Hippocampal formation (tissue), 2 donors: Measurements from ENCODE around the gene SPATA13.
A peak's percentile ranks its signal among the peaks of the same experiment; 100 is the strongest.
"Not testable (repeated sequence)": the region's sequence is repeated elsewhere in the genome, so short reads cannot be mapped to it uniquely, and the experiment has no call there.

Source experiments
- DNase-seq, 2 donors: peaks; one replicate each; lab custom pipeline; 2025; lab: John Stamatoyannopoulos, UW

Gene SPATA13

GRCh38 chr13:24279327-24280110 lies 119.0 kb downstream of the SPATA13 start:
- no peak for DNase-seq

GRCh38 chr13:24280720-24281119 lies 120.2 kb downstream of the SPATA13 start:
- DNase-seq, result peak in 1 of 2 donors; percentile 39

DNA sequence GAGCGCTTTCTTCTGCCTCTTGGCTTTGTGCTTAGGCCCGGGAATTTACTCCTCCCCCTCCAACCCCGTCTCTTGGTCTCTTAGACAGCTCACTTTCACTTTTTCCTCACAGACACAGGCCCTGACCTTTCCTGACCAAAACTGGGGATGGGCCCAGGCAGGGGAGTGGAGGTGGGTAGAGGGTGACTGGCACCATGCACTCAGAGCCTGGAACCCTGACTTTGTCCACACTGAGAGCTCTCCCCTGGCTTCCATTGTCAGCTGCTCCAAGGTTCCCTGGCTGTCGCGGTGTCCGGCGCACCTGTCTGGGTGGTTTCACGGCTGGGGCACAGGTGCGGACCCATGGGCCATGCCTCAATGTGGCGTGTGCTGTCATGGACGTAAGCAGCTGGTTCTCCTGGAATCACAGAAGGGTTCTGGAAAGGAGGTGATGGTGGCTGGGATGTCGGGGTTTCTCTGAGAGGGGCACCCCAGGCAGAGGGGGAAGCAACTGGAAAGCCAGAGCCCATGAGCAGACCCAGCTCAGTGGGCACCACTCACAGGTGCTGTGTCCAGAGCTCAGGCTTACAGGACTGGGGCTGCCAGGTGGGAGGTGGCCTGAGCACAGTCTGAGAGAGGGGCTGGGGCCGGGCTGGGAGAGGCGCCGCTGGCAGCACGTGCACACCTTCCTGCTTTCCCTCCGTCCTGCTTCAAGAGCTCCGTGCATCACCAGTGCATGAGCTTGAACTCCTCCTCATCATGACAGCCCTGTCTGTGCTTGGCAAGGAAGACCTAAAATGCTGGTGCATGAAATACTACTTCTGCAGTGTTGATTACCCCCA lies 120.9 kb downstream of the SPATA13 start:
- DNase-seq, result no peak

DNA sequence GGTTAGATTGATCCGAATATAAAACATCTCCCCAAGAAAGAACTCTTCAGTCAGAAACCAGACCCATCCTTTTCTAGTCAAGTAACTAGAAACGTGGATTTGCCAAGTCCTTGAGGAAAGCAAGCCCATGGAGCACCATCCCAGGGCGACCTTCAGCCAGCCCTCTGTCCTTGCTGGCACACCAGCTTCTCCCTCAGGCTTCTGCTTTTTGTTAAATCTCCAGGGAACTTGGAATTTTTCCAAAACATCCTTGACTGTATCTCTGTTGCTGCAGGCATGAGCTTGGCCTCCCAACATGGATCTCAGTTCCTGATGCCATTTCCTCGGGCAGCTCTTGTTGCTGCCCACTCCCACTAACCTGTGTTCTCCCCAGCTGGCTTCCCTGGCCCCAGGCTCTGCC lies 121.7 kb downstream of the SPATA13 start:
- no peak for DNase-seq

DNA sequence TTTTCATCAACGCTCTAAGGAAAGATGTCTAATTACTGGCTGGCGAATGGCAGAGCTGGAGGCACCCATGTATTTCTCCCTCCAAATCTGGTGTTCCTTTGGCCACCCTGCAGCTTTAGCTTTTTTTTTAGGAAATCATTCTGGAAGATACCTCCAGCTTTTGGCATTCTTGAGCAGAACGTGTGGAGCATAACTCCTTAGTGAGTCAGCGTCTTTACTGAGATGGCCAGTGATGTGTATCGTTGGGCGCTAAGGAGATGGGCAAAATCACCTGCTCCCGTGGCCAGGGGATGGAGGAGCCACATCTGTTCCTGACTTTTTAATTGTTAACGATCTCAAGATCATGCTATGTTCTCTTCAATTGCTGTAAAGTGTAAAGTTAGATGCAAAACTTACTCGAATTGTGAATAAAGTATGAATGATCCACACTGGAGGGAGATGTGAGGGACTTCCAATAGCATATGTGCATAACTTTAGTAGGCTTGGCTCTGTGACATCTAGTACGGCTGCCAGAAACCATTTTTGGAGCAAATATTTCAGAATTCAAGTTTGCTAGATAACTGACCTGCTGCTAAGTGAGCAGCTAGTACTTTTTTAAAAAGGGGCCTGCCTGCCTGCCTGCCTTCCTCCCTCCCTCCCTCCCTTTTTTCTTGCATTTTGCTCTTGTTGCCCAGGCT lies 124.5 kb downstream of the SPATA13 start:
- DNase-seq, result no peak

DNA sequence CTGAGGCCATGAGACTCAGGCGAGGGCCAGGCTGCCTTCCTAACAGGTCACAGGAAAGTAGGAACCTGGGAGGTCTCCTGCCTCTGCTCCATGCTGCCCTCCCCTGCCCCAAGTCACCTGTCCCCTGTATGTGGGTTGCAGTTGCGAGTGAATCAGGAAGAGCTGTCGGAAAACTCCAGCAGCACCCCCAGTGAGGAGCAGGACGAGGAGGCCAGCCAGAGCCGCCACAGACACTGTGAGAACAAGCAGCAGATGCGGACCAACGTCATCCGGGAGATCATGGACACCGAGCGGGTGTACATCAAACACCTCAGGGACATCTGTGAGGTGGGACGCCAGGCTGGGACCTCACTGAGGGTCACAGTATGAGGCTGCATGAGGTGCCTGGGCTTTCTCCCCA lies 126.1 kb downstream of the SPATA13 start:
- DNase-seq, result no peak

DNA sequence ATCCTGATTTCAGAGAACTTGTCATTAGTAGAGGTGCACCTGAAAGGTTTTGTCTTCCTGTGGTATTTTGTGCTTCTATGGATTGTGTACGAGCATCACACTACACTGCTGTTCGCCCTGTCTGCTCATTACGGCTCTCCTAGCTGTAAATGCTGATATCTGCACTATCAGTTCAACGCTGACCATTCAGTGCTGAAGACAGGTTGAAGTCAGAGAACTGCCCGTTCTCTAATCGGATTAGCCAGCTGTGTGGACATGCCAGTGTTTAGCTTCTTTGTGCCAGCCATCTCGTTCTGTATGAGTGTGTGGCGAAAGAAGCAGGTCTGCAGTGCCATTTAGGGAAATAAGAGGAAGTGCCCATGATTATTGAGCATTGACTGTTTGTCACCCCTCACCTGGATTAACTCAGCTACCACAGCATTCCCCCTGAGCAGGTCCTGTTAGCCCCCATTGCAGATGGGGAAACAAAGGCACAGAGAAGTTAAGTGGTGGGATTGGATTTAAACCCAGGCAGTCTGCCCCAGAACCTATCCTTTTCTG lies 127.3 kb downstream of the SPATA13 start:
- DNase-seq, result no peak

DNA sequence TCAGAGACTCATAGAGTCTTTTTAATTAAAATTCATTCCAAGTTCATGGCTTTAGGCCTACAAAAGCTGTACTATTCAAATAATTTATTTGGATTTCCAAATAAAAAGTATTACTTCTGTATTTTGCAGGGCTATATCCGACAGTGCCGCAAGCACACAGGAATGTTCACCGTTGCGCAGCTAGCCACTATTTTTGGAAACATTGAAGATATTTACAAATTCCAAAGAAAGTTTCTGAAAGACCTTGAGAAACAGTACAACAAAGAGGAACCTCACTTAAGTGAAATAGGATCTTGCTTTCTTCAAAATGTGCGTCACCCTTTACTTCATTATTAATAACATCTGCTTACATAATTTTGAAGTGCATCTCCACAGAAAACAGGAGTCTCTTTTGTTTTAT lies 128.3 kb downstream of the SPATA13 start:
- DNase-seq, result no peak

GRCh38 chr13:24290280-24290932 lies 129.9 kb downstream of the SPATA13 start:
- no peak for DNase-seq

DNA sequence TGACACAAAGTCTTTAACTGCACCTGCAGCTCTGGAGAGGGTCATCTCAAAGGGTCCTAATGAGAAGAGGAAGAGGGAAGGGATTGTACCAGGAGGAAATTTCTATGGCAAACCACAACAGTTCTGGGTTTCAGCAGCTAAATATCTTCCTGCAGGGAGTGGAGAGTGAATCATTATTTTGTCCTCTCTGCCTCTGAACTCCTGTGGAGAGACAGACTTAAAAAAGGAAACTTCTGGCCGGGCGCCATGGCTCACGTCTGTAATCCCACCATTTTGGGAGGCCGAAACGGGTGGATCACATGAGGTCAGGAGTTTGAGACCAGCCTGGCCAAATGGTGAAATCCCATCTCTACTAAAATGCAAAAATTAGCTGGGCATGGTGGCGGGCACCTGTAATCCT lies 132.0 kb downstream of the SPATA13 start:
- no peak for DNase-seq

DNA sequence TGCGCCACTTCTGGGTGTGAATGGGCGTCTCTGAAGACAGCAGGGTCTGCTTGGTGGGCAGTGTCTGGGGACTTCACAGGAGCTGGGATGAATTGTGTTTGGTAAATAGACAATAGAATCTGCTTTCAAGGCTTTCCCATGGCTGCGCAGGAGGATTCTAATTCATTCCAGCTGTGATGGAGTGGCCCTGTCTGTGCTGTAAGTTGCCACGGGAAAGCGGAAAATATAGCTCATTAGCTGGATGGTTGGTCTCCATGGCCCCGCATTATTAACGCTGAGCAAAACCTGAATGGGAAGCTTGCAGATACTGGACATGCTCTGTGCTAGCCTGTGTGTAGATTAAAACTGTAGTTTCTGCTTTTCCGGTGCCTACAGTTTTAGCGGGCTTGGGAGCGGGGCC lies 133.2 kb downstream of the SPATA13 start:
- DNase-seq, result no peak

DNA sequence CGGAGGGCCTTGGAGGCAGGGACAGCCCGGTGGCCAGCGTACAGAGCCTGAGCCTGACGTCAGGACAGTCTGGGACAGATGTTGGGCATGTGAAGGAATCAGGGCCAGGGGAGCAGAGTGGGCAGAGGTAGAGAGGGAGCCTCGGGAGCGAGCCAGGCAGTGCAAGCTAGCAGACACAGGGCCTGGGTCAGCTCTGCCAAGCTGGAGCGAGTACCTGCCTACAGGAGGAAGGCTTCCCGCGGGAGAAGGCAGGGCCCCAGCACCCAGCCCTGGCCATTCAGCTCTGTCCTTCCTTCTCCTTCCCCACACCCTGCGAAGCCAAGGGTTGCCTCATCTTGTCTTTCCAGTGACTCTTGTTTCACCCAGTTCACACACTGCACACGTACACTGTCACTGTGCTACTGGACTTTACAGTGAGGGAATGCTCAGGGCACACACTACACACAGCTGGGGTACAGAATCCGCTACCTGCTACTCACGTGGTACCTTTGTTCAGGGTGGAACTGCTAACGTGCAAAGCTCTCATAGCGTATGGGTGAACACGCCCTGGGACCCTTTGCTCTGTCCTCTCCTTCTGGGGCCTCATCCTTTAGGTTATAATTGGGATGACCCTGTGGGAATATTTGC lies 139.1 kb downstream of the SPATA13 start:
- DNase-seq, result no peak

GRCh38 chr13:24301434-24301833 lies 140.9 kb downstream of the SPATA13 start:
- no peak for DNase-seq

DNA sequence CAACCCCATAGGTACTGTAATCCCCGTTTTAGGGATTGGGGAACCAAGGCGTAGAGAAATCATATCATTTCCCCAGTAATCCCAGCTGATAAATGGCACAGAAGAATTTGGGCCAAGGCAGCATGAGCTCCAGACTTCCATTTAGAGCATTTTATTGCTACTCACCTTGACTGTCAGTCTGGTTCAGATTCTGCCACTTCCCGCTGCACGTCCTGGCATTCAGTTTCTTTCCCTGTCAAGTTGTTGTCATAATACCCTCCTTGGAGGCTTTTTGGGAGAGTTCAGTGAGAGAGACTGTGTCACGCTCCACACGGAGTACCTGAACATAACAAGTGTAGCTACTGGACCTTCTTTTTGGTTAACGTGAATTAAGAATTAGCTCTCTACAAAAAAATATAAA lies 141.4 kb downstream of the SPATA13 start:
- DNase-seq, result no peak

GRCh38 chr13:24304620-24305019 lies 144.1 kb downstream of the SPATA13 start:
- DNase-seq, result no peak

DNA sequence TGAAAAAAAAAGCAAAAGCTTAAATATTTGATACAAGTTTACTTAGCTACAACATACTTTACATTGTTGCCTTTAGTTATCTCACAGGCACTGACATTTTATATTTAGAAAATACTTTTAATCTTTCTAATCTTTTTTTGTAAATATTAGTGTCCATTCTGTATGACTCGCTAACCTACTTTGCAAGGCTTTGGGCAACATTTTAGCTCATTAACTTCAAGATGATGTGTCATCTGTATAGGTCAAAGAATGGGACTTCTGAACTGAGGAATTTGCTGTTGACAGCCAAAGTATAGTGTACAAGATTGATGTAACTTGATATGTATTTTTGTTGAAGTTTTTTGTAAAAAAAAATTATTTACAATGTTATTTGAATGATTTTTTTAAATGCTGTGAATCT lies 146.1 kb downstream of the SPATA13 start:
- no peak for DNase-seq

- no peak for DNase-seq
Measured at GRCh38 chr13:24307211-24308067, 146.9 kb downstream of the SPATA13 start.

GRCh38 chr13:24308068-24308445 lies 147.5 kb downstream of the SPATA13 start:
- DNase-seq, result no peak

DNA sequence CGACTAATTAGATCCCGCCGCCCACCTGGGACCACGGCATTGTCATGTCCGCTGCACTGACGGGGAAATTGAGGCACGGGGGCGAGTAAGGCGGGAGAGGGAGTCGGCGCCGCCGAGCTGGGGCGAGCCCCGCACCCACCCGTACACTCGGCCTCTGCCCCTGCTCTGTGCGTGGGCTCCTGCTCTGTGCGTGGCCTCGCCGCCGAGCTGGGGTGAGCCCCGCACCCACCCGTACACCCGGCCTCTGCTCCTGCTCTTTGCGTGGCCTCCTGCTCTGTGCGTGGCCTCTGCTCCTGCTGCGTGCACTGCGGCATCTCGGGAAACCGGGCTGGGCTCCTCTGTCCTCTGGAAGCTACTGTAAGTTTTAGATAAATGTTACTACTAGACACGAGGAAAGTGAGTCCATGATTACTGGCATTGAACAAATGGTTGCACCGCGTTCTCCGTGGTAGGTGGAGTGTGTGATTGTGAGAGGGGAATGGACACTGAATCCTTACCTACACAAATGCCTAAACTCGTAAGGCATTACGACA lies 148.0 kb downstream of the SPATA13 start:
- no peak for DNase-seq

DNA sequence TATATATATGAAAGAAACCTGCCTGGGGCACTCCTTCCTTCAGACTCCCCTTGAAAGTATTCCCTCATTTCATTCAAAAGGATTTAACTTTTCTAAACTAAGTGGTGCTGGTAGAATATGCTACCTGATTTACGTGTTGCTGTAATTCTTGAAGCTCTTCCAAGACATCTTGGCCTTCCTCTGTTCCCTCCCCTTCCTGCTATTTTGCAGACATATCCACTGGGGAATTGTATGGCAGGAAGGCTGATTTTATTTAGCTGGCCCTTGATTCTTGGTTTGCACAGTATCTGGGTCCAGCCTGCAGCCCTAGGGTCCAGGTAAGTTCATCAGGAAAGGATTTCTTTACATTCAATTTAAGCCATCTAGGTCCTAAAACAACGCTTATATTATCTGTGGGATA lies 148.8 kb downstream of the SPATA13 start, which contains the start of gene C1QTNF9:
TSS of gene C1QTNF9 (plus strand) at position 281 of the 400 bp plus-strand sequence. CDS start 6,424 bp downstream, outside the sequence.
- not testable (repeated sequence) for DNase-seq
